Activated CD4-positive, alpha-beta memory T cell treated with anti-CD3 and anti-CD28 coated beads for 36 hours (primary cell): Measurements from ENCODE around the gene XIRP1. TPM values are rescaled to one million over a fixed set of nuclear protein-coding genes. Genes with fewer than 3 reads are reported as not detected.

Source experiments
- CTCF ChIA-PET: fragments of 350-600 bp; sonication (Branson Sonifier 250); formaldehyde crosslinking; loops from one replicate; lab custom pipeline; 2021; ENCODE audit warnings: antibody characterized with exemption, inconsistent platforms; lab: Charles Lee
- POLR2A ChIA-PET: fragments of 350-600 bp; sonication (Branson Sonifier 250); formaldehyde crosslinking; loops from one replicate; lab custom pipeline; 2021; ENCODE audit warnings: antibody characterized with exemption; lab: Charles Lee
- DNase-seq: peaks from one replicate; pipeline ENCODE4 v3.0.0-alpha.2; 2020
- H3K27ac Mint-ChIP-seq: one replicate; pipeline ENCODE4 v1.8.0; 2021; ENCODE audit warnings: mixed read lengths
- H3K27me3 Mint-ChIP-seq: one replicate; pipeline ENCODE4 v1.8.0; 2021; ENCODE audit warnings: mixed read lengths
- H3K36me3 Mint-ChIP-seq: one replicate; pipeline ENCODE4 v1.8.0; 2021; ENCODE audit warnings: mixed read lengths
- H3K4me1 Mint-ChIP-seq: one replicate; pipeline ENCODE4 v1.8.0; 2021; ENCODE audit warnings: low read depth, mixed read lengths
- H3K4me3 Mint-ChIP-seq: one replicate; pipeline ENCODE4 v1.8.0; 2021; ENCODE audit warnings: mild to moderate bottlenecking, mixed read lengths
- H3K9me3 Mint-ChIP-seq: one replicate; pipeline ENCODE4 v1.8.0; 2021; ENCODE audit warnings: mixed read lengths
- intact Hi-C: fragments of 100-400 bp; cut with micrococcal nuclease; formaldehyde crosslinking; loops from one replicate; pipeline ENCODE4 v1.15.1; 2023
- total RNA-seq, 2 experiments: library from RNA; stranded (reverse); gene quantifications; one replicate each; pipeline ENCODE4 v1.2.3, GENCODE V29; 2021

Gene XIRP1
- total RNA-seq, 2 experiments from 2014 or later = 1.3 to 1.6 TPM

GRCh38 chr3:39157359-39157758 lies 35.0 kb downstream of the XIRP1 start:
- intact Hi-C loops = no loop called here
- Mint-ChIP-seq H3K27me3 (no peaks in the 10 kb centered on the region), H3K4me1 (peaks cover 15% of the 10 kb centered on the region), H3K9me3 (no peaks in the 10 kb centered on the region), H3K27ac (no peak overlapping the region), H3K36me3 (peaks cover 3% of the 10 kb centered on the region), H3K4me3 (no peak overlapping the region)
- CTCF ChIA-PET = interaction anchor here (1.2 to 1.5 kb wide), 2 partner anchors 11 to 131 kb away, joined by 3 to 7 read pairs; no protein-coding TSS in a partner anchor
- DNase-seq = no peak
- POLR2A ChIA-PET = no interaction called here

DNA sequence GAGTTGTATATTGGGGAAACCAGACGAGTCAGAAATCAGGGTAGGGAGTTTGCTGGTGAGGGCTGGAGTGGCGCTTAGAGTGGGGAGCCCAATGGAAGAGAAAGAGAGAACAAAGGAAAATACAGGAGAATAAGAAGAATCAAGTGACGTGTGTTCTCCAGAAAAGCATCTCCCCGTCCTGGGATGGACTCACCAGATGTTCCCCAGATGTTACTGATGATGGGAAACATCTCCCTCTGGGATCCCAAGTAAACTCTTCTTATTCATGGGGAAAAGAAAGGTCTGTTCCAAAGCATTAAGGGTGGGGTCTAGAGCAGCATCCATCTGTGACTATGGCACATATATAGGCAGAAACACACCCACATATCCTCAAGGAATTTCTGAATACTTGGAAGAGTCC lies 36.0 kb downstream of the XIRP1 start:
- H3K36me3 Mint-ChIP-seq = peaks cover 13% of the 10 kb centered on the region
- DNase-seq = no peak
- POLR2A ChIA-PET = no interaction called here
- no peak overlapping the region for H3K4me3 Mint-ChIP-seq
- no peaks in the 10 kb centered on the region for H3K9me3 Mint-ChIP-seq
- H3K27me3 Mint-ChIP-seq = no peaks in the 10 kb centered on the region
- CTCF ChIA-PET = no interaction called here
- intact Hi-C loops = no loop called here
- H3K27ac Mint-ChIP-seq = peak overlapping the region; percentile 4
- H3K4me1 Mint-ChIP-seq = peaks cover 19% of the 10 kb centered on the region

DNA sequence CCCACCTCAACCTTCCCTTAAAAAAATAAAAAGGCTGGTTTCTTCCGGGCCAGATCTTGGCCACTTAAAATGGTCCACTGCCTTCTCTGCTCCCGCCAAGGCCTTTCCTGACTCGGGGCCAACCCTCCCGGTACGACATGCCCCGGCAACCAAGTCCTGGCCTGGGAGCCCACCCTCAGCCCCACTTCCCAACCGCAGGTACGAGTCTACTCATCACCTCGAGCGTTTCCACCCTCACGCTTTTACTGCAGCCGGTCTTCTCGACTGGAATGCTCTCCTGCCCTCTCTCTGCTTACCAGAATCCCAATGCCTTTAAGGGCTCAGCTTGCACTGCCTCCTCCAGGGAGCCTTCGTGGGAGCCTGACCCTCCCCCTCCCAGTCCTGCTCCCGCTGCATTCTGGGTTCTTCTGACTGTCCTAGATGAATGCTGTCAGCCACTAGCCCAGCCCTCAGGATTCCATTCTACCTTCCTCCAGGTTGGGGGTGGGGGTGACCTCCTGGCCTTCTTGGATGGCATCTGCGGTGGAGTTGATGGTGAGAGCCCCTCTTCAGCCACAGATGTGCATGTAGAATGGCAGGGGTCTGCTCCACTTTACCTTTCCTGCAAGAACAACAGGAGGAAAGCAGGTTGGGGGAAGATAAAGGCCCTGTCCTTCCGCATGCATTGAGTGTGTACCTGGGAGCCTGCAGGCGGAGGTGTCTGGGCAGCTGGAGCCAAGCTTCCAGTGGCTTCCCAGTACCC lies 37.9 kb downstream of the XIRP1 start:
- Mint-ChIP-seq H3K4me1 (peaks cover 35% of the 10 kb centered on the region), H3K9me3 (no peaks in the 10 kb centered on the region), H3K4me3 (peak overlapping the region; percentile 72), H3K27me3 (no peaks in the 10 kb centered on the region), H3K27ac (peak overlapping the region; percentile 83), H3K36me3 (peaks cover 32% of the 10 kb centered on the region)
- intact Hi-C loops = no loop called here
- DNase-seq = no peak
- ChIA-PET CTCF (no interaction called here), POLR2A (interaction anchor here (1.1 kb wide), 1 partner anchor 19 kb away, joined by 3 read pairs; no protein-coding TSS in a partner anchor)

- ChIA-PET CTCF (no interaction called here), POLR2A (interaction anchor here (1.1 kb wide), 1 partner anchor 19 kb away, joined by 3 read pairs; no protein-coding TSS in a partner anchor)
- Mint-ChIP-seq H3K9me3 (no peaks in the 10 kb centered on the region), H3K27me3 (no peaks in the 10 kb centered on the region), H3K27ac (peak overlapping the region; percentile 83), H3K4me3 (peak overlapping the region; percentile 72), H3K36me3 (peaks cover 37% of the 10 kb centered on the region), H3K4me1 (peaks cover 40% of the 10 kb centered on the region)
- no peak for DNase-seq
- intact Hi-C loops = no loop called here
Observed at GRCh38 chr3:39153977-39154279, 38.5 kb downstream of the XIRP1 start.

DNA sequence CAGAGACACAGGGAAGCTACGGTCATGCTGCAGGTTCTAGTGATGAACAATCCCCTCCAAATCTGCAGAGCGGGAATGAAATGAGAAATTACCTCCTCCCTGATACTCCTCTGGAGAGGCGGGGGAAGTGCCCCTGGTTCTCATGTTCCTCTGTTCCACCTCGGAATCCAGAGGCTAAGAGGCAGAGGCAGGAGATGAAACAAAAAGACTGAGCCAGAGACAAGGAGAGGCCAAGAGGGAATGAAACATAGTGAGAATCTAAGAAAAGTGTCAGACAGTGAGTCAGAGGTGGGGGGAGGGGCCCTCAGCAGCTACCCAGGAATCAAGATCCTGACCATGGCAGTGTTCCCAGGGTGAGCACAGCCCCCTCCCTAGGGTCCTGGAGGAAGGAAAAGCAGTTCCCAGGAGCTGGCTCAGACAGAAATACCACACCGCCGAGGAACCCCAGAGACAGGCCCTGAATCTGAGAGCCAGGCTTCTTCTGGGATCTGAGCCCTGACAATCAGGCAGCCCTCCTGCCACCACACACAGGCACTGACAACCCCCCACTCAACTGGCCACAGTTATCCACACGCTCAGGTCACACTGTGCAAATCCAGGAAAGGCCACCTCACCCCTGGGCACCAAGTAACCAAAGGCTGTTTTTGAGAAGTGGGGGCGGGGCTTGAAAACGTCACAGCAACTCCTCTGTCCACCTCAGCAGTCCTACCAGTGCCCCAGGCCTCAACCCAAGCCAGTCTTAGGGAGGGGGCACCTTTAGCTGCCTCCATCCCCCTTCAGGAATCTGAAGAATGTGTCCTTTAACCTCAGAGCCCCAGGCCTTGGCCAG lies 41.4 kb downstream of the XIRP1 start:
- DNase-seq = peak; percentile 85
- ChIA-PET CTCF (interaction anchor here (0.8 to 1.3 kb wide), 2 partner anchors 117 to 234 kb away, joined by 3 to 4 read pairs; no protein-coding TSS in a partner anchor), POLR2A (interaction anchor here (0.9 to 1.4 kb wide), 5 partner anchors 8 to 106 kb away, joined by 3 read pairs; no protein-coding TSS in a partner anchor)
- H3K36me3 Mint-ChIP-seq = peaks cover 63% of the 10 kb centered on the region
- H3K4me1 Mint-ChIP-seq = peaks cover 67% of the 10 kb centered on the region
- intact Hi-C loops = loop anchor here (2.0 kb wide), 1 partner anchor 100 kb away; the partner anchor contains the start of gene SCN11A
- no peaks in the 10 kb centered on the region for H3K9me3 Mint-ChIP-seq
- H3K27ac Mint-ChIP-seq = peak overlapping the region; percentile 97
- peak overlapping the region; percentile 92 for H3K4me3 Mint-ChIP-seq
- H3K27me3 Mint-ChIP-seq = no peaks in the 10 kb centered on the region

DNA sequence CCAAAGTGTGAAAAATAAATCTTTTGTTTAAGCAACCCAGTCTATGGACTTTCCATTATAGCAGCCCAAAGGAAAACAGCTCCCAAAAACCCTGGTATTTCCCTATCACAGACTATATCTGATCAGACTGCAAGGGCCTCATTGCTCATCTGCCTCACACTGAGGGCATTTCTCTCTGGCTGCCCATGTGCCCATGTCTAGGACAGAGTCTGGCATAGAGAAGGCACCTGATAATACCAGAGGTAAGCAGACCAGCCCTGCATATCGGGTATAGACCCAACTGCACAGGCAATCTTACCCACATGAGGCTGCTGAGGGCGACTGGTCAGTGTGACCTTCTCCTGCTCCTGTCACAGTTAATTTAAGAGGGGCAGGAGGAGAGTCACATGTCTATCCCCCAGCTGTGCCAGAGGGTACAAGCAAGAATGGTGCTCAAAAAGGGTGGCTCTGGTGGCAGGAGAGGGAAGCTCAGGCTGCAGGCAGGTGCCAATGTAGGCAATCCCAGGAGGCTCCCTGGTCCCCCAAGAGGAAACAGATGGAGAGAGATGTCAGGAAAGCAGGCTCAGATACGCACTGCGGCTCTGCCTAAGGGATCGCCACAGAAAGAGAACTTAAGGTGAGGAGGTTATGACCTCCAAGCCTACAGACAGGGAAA lies 42.1 kb downstream of the XIRP1 start:
- H3K9me3 Mint-ChIP-seq = no peaks in the 10 kb centered on the region
- peaks cover 66% of the 10 kb centered on the region for H3K4me1 Mint-ChIP-seq
- H3K4me3 Mint-ChIP-seq = peak overlapping the region; percentile 92
- intact Hi-C loops = loop anchor here (2.0 kb wide), 1 partner anchor 99 kb away; the partner anchor contains the start of gene SCN11A
- no peak for DNase-seq
- no peaks in the 10 kb centered on the region for H3K27me3 Mint-ChIP-seq
- ChIA-PET CTCF (interaction anchor here (0.6 to 1.3 kb wide), 4 partner anchors 16 to 234 kb away, joined by 3 to 4 read pairs (median 4); no protein-coding TSS in a partner anchor), POLR2A (interaction anchor here (0.9 to 1.3 kb wide), 3 partner anchors 33 to 107 kb away, joined by 3 read pairs; no protein-coding TSS in a partner anchor)
- peak overlapping the region; percentile 97 for H3K27ac Mint-ChIP-seq
- peaks cover 69% of the 10 kb centered on the region for H3K36me3 Mint-ChIP-seq

DNA sequence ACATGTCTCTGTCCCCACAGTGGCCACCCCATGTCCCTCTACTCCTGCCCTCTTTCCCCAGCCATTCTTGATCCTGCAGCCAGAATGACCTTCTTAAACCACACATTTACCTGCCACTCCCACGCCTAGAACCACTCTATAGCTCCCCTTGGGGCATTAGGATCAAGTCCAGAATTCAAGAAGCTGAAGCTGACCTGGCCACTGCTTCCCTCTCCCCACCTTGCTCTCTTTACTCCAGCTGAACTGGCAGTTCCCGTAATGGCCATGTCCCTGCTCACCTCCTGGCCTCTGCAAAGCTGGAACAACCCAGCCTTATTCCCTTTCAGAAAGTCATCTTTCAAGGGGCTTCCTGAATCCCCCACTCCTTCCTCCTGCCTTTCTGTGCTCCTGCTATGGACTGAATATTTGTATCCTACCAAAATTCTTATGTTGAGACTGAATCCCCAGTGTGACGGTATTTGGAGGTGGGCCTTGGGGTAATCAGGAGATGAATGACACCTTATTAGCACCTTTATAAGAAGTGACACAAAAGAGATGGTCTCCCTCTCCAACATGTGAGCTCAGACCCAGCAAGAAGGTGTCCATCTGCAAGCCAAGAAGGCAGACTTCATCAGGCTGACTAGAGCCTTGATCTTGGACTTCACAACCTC lies 42.8 kb downstream of the XIRP1 start:
- Mint-ChIP-seq H3K27me3 (no peaks in the 10 kb centered on the region), H3K4me1 (peaks cover 64% of the 10 kb centered on the region), H3K36me3 (peaks cover 75% of the 10 kb centered on the region), H3K4me3 (peak overlapping the region; percentile 92), H3K9me3 (no peaks in the 10 kb centered on the region), H3K27ac (peak overlapping the region; percentile 97)
- POLR2A ChIA-PET = interaction anchor here (1.2 to 2.1 kb wide), 3 partner anchors 34 to 108 kb away, joined by 3 to 7 read pairs (median 3); partner anchors contain the start of genes GORASP1 and TTC21A
- CTCF ChIA-PET = interaction anchor here (0.6 to 1.2 kb wide), 4 partner anchors 17 to 142 kb away, joined by 3 to 4 read pairs (median 3); no protein-coding TSS in a partner anchor
- DNase-seq = no peak
- intact Hi-C loops = loop anchor here (2.0 kb wide), 1 partner anchor 99 kb away; the partner anchor contains the start of gene SCN11A

GRCh38 chr3:39149059-39149455 lies 43.3 kb downstream of the XIRP1 start:
- no peaks in the 10 kb centered on the region for H3K9me3 Mint-ChIP-seq
- CTCF ChIA-PET = interaction anchor here (1.2 to 1.4 kb wide), 2 partner anchors 33 to 139 kb away, joined by 3 to 10 read pairs; no protein-coding TSS in a partner anchor
- H3K27ac Mint-ChIP-seq = peak overlapping the region; percentile 97
- peaks cover 62% of the 10 kb centered on the region for H3K4me1 Mint-ChIP-seq
- no peak for DNase-seq
- peaks cover 81% of the 10 kb centered on the region for H3K36me3 Mint-ChIP-seq
- intact Hi-C loops = no loop called here
- POLR2A ChIA-PET = interaction anchor here (2.1 kb wide), 1 partner anchor 41 kb away, joined by 7 read pairs; the partner anchor contains the start of genes GORASP1 and TTC21A
- no peaks in the 10 kb centered on the region for H3K27me3 Mint-ChIP-seq
- peak overlapping the region; percentile 92 for H3K4me3 Mint-ChIP-seq

GRCh38 chr3:39148435-39149058 lies 43.8 kb downstream of the XIRP1 start:
- Mint-ChIP-seq H3K9me3 (no peaks in the 10 kb centered on the region), H3K4me3 (peak overlapping the region; percentile 92), H3K27me3 (no peaks in the 10 kb centered on the region), H3K27ac (peak overlapping the region; percentile 97), H3K4me1 (peaks cover 63% of the 10 kb centered on the region), H3K36me3 (peaks cover 85% of the 10 kb centered on the region)
- CTCF ChIA-PET = interaction anchor here (1.2 to 1.4 kb wide), 2 partner anchors 32 to 140 kb away, joined by 3 to 10 read pairs; no protein-coding TSS in a partner anchor
- intact Hi-C loops = no loop called here
- DNase-seq = no peak
- POLR2A ChIA-PET = interaction anchor here (1.5 to 2.1 kb wide), 2 partner anchors 9 to 40 kb away, joined by 3 to 7 read pairs; partner anchors contain the start of genes GORASP1 and TTC21A

DNA sequence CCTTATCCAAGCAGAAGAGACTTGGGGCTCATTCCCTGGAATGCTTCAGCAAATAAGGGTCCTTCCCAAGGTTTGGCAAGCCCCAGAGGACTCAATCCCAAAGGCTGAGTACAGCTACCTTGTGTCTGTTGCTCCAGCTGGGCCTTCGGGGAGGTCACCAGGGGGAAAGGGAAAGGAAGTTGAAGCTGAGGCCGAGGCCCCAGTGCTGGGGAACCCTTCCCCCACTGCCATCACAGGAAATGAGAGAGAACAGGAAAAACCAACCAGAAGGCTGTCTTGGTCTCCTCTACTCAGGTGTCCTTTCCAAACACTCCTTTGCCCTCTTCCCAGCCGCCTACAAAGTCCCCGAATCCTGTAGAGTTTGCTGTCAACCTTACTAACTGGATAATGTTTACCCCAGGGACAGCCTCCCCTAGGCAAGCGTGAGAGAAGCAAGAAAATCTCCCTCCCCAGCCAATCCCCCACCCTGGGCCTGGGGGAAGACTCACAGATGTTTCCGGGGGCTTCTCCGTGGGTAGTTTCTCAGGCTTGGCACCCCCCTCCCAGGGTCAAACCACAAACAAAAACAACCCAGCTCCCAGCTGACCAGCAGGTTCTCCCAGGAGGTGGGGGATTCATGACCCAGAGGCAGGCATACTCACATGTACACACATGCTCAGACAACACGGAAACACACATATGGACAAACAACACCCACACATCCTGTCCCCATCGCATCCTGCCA lies 44.5 kb downstream of the XIRP1 start:
- Mint-ChIP-seq H3K9me3 (no peaks in the 10 kb centered on the region), H3K4me1 (peaks cover 66% of the 10 kb centered on the region), H3K27me3 (no peaks in the 10 kb centered on the region), H3K4me3 (peak overlapping the region; percentile 92), H3K36me3 (peaks cover 92% of the 10 kb centered on the region), H3K27ac (peak overlapping the region; percentile 97)
- DNase-seq = peak; percentile 75
- ChIA-PET CTCF (interaction anchor here (1.1 to 1.4 kb wide), 2 partner anchors 42 to 140 kb away, joined by 4 to 10 read pairs; no protein-coding TSS in a partner anchor), POLR2A (interaction anchor here (0.5 to 2.1 kb wide), 6 partner anchors 9 to 262 kb away, joined by 3 to 7 read pairs (median 4); partner anchors contain the start of genes GORASP1 and TTC21A)
- intact Hi-C loops = loop anchor here (1.0 kb wide), 2 partner anchors 41 to 119 kb away; partner anchors contain the start of genes GORASP1 and TTC21A
